Ascending aorta (tissue), 2 donors: ENCODE measurements around the gene RPL5. TPM values are rescaled to one million over a fixed set of nuclear protein-coding genes. Genes with fewer than 3 reads are reported as not detected.

Experiments
- DNase-seq, 2 donors: peaks; one replicate each; pipeline ENCODE4 v3.0.0-alpha.2; 2019; ENCODE audit warnings: low spot score in 2 of 2
- H3K27ac ChIP-seq, 2 donors: fragments of 200-600 bp; sonication (generic); one replicate each; pipeline ENCODE4 v1.5.1; 2016 to 2017; ENCODE audit warnings: mild to moderate bottlenecking in 1 of 2
- H3K27me3 ChIP-seq: fragments of 200-600 bp; sonication (generic); one replicate; pipeline ENCODE4 v1.5.1; 2017
- H3K36me3 ChIP-seq, 2 donors: fragments of 200-600 bp; sonication (generic); one replicate each; pipeline ENCODE4 v1.5.1; 2016
- H3K4me1 ChIP-seq, 2 donors: fragments of 200-600 bp; sonication (generic); one replicate each; pipeline ENCODE4 v1.5.1; 2016 to 2017; ENCODE audit warnings: mild to moderate bottlenecking in 1 of 2
- H3K4me3 ChIP-seq, 2 donors: fragments of 200-600 bp; sonication (generic); one replicate each; pipeline ENCODE4 v1.5.1; 2016 to 2017; ENCODE audit warnings: mild to moderate bottlenecking in 1 of 2
- H3K9me3 ChIP-seq, 2 donors: fragments of 200-600 bp; sonication (generic); one replicate each; pipeline ENCODE4 v1.5.1; 2016
- CTCF ChIP-seq, 3 experiments: fragments of 200-600 bp in 2 of 3; fragments of 450-650 bp in 1 of 3; sonication (generic) in 2 of 3; IDR thresholded peaks; one replicate each; pipeline ENCODE4 v1.5.1; 2016 to 2019; ENCODE audit warnings: antibody characterized with exemption in 3 of 3, mild to moderate bottlenecking in 1 of 3, moderate library complexity in 1 of 3
- intact Hi-C: fragments of 100-400 bp; cut with DNase I; formaldehyde crosslinking; loops from one replicate; pipeline ENCODE4 v1.15.1; 2023
- total RNA-seq: library from RNA; depleted of rRNA; stranded (reverse); fragments of >200 nt; gene quantifications from one replicate; pipeline ENCODE4 v1.1.0, GENCODE V29; 2016

The RPL5 gene
- total RNA-seq, 1 donor from 2014 or later, result 617 TPM

- H3K36me3 ChIP-seq, result peaks cover 0 to 18% of the 10 kb centered on the region in 2 donors
- H3K27ac ChIP-seq, result no peak overlapping the region
- intact Hi-C loops, result no loop called here
Measured at GRCh38 chr1:92872719-92873118, 40.9 kb downstream of the RPL5 start.

DNA sequence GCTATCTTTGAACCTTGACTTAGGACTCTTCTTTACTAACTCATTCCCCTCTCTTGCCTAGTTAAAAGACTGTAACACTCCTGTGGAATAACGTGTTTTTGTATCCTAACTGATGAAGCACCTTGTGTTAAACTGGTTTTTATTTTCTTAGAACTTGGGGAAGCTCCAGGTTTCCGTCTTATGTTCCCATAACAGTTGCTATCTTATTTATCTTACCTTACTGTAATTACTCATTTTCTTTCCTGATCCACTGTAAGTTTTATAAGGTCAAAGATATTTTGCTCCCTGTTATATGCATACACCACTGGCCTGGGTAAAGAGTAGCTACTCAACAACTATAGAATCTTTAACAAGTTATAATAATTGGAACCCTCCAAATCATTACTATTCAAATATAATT, 43.1 kb downstream of the RPL5 start:
- Histone ChIP-seq H3K9me3 (peaks cover 0 to 8% of the 10 kb centered on the region in 2 donors), H3K27ac (no peak overlapping the region), H3K27me3 (no peaks in the 10 kb centered on the region), H3K36me3 (peaks cover 0 to 18% of the 10 kb centered on the region in 2 donors), H3K4me1 (no peaks in the 10 kb centered on the region), H3K4me3 (no peak overlapping the region)
- no peak for TF ChIP-seq CTCF (IDR thresholded peaks at IDR 0.05)
- DNase-seq, result no peak
- intact Hi-C loops, result no loop called here

More at GRCh38 chr1:92872719-92873118, 40.9 kb downstream of the RPL5 start:
- TF ChIP-seq CTCF (IDR thresholded peaks at IDR 0.05), result no peak
- Histone ChIP-seq H3K27me3 (no peaks in the 10 kb centered on the region), H3K4me3 (no peak overlapping the region), H3K4me1 (no peaks in the 10 kb centered on the region), H3K9me3 (peaks cover 0 to 8% of the 10 kb centered on the region in 2 donors)
- no peak for DNase-seq

- intact Hi-C loops, result no loop called here
- peaks cover 0 to 18% of the 10 kb centered on the region in 2 donors for H3K36me3 ChIP-seq
- no peak for DNase-seq
- TF ChIP-seq CTCF (IDR thresholded peaks at IDR 0.05), result no peak
- H3K4me1 ChIP-seq, result no peaks in the 10 kb centered on the region
- no peak overlapping the region for H3K4me3 ChIP-seq
- H3K27me3 ChIP-seq, result no peaks in the 10 kb centered on the region
- no peak overlapping the region for H3K27ac ChIP-seq
- H3K9me3 ChIP-seq, result peaks cover 0 to 8% of the 10 kb centered on the region in 2 donors
Measured at GRCh38 chr1:92876351-92876750, 44.5 kb downstream of the RPL5 start.

- DNase-seq, result no peak
- Histone ChIP-seq H3K9me3 (peaks cover 0 to 6% of the 10 kb centered on the region in 2 donors), H3K4me1 (no peaks in the 10 kb centered on the region), H3K4me3 (no peak overlapping the region), H3K36me3 (peaks cover 0 to 18% of the 10 kb centered on the region in 2 donors), H3K27me3 (no peaks in the 10 kb centered on the region), H3K27ac (no peak overlapping the region)
- no peak for TF ChIP-seq CTCF (IDR thresholded peaks at IDR 0.05)
- intact Hi-C loops, result no loop called here
Measured at GRCh38 chr1:92877081-92877711, 45.4 kb downstream of the RPL5 start.

DNA sequence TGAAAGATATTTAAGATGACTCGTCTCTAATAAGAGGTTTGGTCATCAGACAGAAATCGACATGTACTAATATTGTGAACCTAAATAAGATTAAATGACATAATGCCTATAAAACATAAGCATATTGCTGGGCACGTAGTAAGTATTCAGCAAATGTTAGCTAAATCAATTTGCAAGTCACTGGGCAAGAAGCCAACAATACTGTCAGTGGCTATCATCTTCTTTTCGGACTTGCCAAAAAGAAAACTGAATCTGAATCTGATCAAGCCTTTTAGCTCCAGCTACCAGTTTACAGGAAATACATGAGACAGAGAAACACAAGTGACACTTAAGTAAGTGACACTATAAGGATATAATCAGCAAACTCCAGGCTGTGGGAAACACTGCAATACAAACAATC, 46.0 kb downstream of the RPL5 start:
- peaks cover 0 to 1% of the 10 kb centered on the region in 2 donors for H3K9me3 ChIP-seq
- no peak overlapping the region for H3K27ac ChIP-seq
- no peak overlapping the region for H3K4me3 ChIP-seq
- DNase-seq, result no peak
- intact Hi-C loops, result no loop called here
- TF ChIP-seq CTCF (IDR thresholded peaks at IDR 0.05), result no peak
- peaks cover 0 to 17% of the 10 kb centered on the region in 2 donors for H3K36me3 ChIP-seq
- no peaks in the 10 kb centered on the region for H3K4me1 ChIP-seq
- no peaks in the 10 kb centered on the region for H3K27me3 ChIP-seq
